K562 (cell line): ENCODE data around the gene KCTD15. TPM values are rescaled to one million over a fixed set of nuclear protein-coding genes. Genes with fewer than 3 reads are reported as not detected.

Experiments
- ARID4B ChIP-seq: sonication (generic); formaldehyde crosslinking; IDR thresholded peaks from 2 replicates; pipeline ENCODE4 v1.8.0; 2022; ENCODE audit warnings: mild to moderate bottlenecking, missing genetic modification reagents
- BRD4 ChIP-seq: fragments of 200-600 bp; sonication (generic); IDR thresholded peaks from 2 replicates; pipeline ENCODE4 v1.6.1; 2017; ENCODE audit warnings: inconsistent platforms
- ELK1 ChIP-seq: sonication (generic); formaldehyde crosslinking; IDR thresholded peaks from 2 replicates; pipeline ENCODE4 v1.8.1; 2022; ENCODE audit warnings: missing genetic modification reagents
- ERF ChIP-seq: fragments of 450-650 bp; formaldehyde crosslinking; IDR thresholded peaks from 2 replicates; pipeline ENCODE4 v1.4.0; 2020; ENCODE audit warnings: mild to moderate bottlenecking, mixed read lengths
- ESRRA ChIP-seq: fragments of 450-650 bp; IDR thresholded peaks from 2 replicates; pipeline ENCODE4 v1.6.1; 2014; ENCODE audit warnings: low read depth, mild to moderate bottlenecking, moderate library complexity, borderline replicate concordance
- FOXJ2 ChIP-seq: fragments of 200-800 bp; sonication (Bioruptor generic); IDR thresholded peaks from 2 replicates; pipeline ENCODE4 v1.6.1; 2016; ENCODE audit warnings: missing genetic modification characterization, missing compliant biosample characterization
- ILF3 ChIP-seq: fragments of 450-650 bp; IDR thresholded peaks from 2 replicates; pipeline ENCODE4 v1.6.1; 2018; ENCODE audit warnings: antibody characterized with exemption, mild to moderate bottlenecking, moderate library complexity, borderline replicate concordance
- L3MBTL2 ChIP-seq: fragments of 450-650 bp; IDR thresholded peaks from 2 replicates; pipeline ENCODE4 v1.6.1; 2016; ENCODE audit warnings: mild to moderate bottlenecking, moderate library complexity
- LCOR ChIP-seq: sonication (generic); formaldehyde crosslinking; IDR thresholded peaks from 2 replicates; pipeline ENCODE4 v1.8.0; 2022; ENCODE audit warnings: mild to moderate bottlenecking, missing genetic modification reagents
- MYC ChIP-seq, 2 experiments: fragments of 250-450 bp in 1 of 2; sonication (Bioruptor Pico) in 1 of 2; IDR thresholded peaks; 2 replicates each; pipeline versions ENCODE4 v1.5.1 to v1.6.1; 2012 to 2021; ENCODE audit warnings: low read depth in 2 of 2, borderline replicate concordance in 1 of 2, improper control_type of control experiment in 1 of 2, low read length in 1 of 2, mild to moderate bottlenecking in 1 of 2, moderate library complexity in 1 of 2
- NCOA1 ChIP-seq: fragments of 450-650 bp; IDR thresholded peaks from 2 replicates; pipeline ENCODE4 v1.6.1; 2016; ENCODE audit warnings: low read depth
- RNF2 ChIP-seq: sonication (generic); IDR thresholded peaks from 2 replicates; pipeline ENCODE4 v1.6.1; 2016
- TFAM ChIP-seq: fragments of 250-450 bp; sonication (Bioruptor Pico); conservative IDR thresholded peaks from 2 replicates; pipeline ENCODE4 v1.5.0; 2021; ENCODE audit warnings: mild to moderate bottlenecking, moderate library complexity
- ZNF212 ChIP-seq: fragments of 450-650 bp; formaldehyde crosslinking; IDR thresholded peaks from 2 replicates; pipeline ENCODE4 v1.4.0; 2020; ENCODE audit warnings: mild to moderate bottlenecking
- ZNF354B ChIP-seq: fragments of 250-450 bp; sonication (Bioruptor Pico); IDR thresholded peaks from 2 replicates; pipeline ENCODE4 v1.4.0; 2020
- ZNF778 ChIP-seq: fragments of 450-650 bp; formaldehyde crosslinking; IDR thresholded peaks from 2 replicates; pipeline ENCODE4 v1.4.0; 2020; ENCODE audit warnings: mild to moderate bottlenecking, moderate library complexity
- ZNF785 ChIP-seq: fragments of 250-450 bp; sonication (Bioruptor Pico); IDR thresholded peaks from 2 replicates; pipeline ENCODE4 v1.4.0; 2020; ENCODE audit warnings: mild to moderate bottlenecking
- polyA plus RNA-seq, 8 experiments: library from polyadenylated mRNA; depleted of rRNA in 4 of 8; stranded (reverse) in 5 of 8; unstranded in 3 of 8; fragments of >200 nt; fragmentation: Nextera tagmentation in 2 of 8; fragmentation: Illumina TruSeq in 1 of 8; extraction: Ambion mirVana in 2 of 8; extraction: Trizol in 1 of 8; gene quantifications; 2 replicates each; pipeline versions ENCODE4 v1.2.1 to v1.2.3, GENCODE V29; 2011 to 2014; ENCODE audit warnings: inconsistent platforms in 1 of 8, missing spikeins in 1 of 8
- total RNA-seq, 7 experiments: library from RNA; depleted of rRNA in 6 of 7; stranded (reverse); fragments of >200 nt in 6 of 7; fragmentation: Illumina TruSeq in 2 of 7; extraction: Trizol in 2 of 7; gene quantifications; 2 replicates each; pipeline versions ENCODE4 v1.2.1 to v1.2.3, GENCODE V29; 2011 to 2021; ENCODE audit warnings: low replicate concordance in 1 of 7
- TF ChIP-seq, protein P1 (sequence below): sonication (generic); formaldehyde crosslinking; IDR thresholded peaks from 2 replicates; pipeline ENCODE4 v1.8.1; 2023; ENCODE audit warnings: mild to moderate bottlenecking, missing genetic modification reagents

Gene KCTD15
- total and polyA plus RNA-seq, 9 of the 15 experiments (the other 6 are each of a cell fraction or from before 2014, with no cell fraction given) = 1.7 to 49.0 (median 11.8) TPM

- TF ChIP-seq, protein P1, sequence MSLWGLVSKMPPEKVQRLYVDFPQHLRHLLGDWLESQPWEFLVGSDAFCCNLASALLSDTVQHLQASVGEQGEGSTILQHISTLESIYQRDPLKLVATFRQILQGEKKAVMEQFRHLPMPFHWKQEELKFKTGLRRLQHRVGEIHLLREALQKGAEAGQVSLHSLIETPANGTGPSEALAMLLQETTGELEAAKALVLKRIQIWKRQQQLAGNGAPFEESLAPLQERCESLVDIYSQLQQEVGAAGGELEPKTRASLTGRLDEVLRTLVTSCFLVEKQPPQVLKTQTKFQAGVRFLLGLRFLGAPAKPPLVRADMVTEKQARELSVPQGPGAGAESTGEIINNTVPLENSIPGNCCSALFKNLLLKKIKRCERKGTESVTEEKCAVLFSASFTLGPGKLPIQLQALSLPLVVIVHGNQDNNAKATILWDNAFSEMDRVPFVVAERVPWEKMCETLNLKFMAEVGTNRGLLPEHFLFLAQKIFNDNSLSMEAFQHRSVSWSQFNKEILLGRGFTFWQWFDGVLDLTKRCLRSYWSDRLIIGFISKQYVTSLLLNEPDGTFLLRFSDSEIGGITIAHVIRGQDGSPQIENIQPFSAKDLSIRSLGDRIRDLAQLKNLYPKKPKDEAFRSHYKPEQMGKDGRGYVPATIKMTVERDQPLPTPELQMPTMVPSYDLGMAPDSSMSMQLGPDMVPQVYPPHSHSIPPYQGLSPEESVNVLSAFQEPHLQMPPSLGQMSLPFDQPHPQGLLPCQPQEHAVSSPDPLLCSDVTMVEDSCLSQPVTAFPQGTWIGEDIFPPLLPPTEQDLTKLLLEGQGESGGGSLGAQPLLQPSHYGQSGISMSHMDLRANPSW (CRISPR knock-in tag) = no peak
- no peak for TF ChIP-seq TFAM (CRISPR knock-in tag)
- no peak for TF ChIP-seq LCOR (CRISPR knock-in tag)
- no peak for TF ChIP-seq RNF2
- TF ChIP-seq ZNF354B (CRISPR knock-in tag) = no peak
- TF ChIP-seq FOXJ2 (tag) = no peak
- TF ChIP-seq L3MBTL2 = peak; percentile 48; the same call in 1 of the 2 replicates
- no peak for TF ChIP-seq ERF (CRISPR knock-in tag)
- TF ChIP-seq NCOA1 = no peak
- TF ChIP-seq MYC (IDR thresholded peaks at IDR 0.05; ENCODE audit: low read depth, low read length) = peak; percentile 65
- TF ChIP-seq MYC (CRISPR knock-in tag; IDR thresholded peaks at IDR 0.05; ENCODE audit: borderline replicate concordance, low read depth) = no peak
- 0 out of 2 replicates have a peak, but pooled peaks have one; percentile 24 for TF ChIP-seq ARID4B
- peak; percentile 81; the same call in 1 of the 2 replicates for TF ChIP-seq BRD4
- TF ChIP-seq ZNF212 (CRISPR knock-in tag) = no peak
- no peak for TF ChIP-seq ELK1 (CRISPR knock-in tag)
- TF ChIP-seq ZNF785 (CRISPR knock-in tag) = no peak
- TF ChIP-seq ILF3 = no peak
- TF ChIP-seq ZNF778 (CRISPR knock-in tag) = no peak
- no peak for TF ChIP-seq ESRRA
Observed at GRCh38 chr19:33795370-33796163, 1.1 kb upstream of the KCTD15 start (continued).
